Smooth muscle cell (in vitro differentiated cells): ENCODE measurements around the gene TMEM117. TPM values are rescaled to one million over a fixed set of nuclear protein-coding genes. Genes with fewer than 3 reads are reported as not detected.

Experiments
- DNase-seq: peaks from one replicate; lab custom pipeline; 2025; ENCODE audit not compliant: unreplicated experiment; lab: John Stamatoyannopoulos, UW
- H2AFZ ChIP-seq: fragments of 200-600 bp; sonication (generic); 2 replicates; pipeline ENCODE4 v1.6.0; 2016; ENCODE audit warnings: antibody characterized with exemption, low read depth, mild to moderate bottlenecking
- H3F3A ChIP-seq: fragments of 200-600 bp; sonication (generic); 2 replicates; pipeline ENCODE4 v1.6.0; 2017; ENCODE audit warnings: antibody characterized with exemption, low read depth
- H3K27ac ChIP-seq: fragments of 200-600 bp; sonication (generic); 2 replicates; pipeline ENCODE4 v1.5.1; 2016; ENCODE audit warnings: low read depth, mild to moderate bottlenecking
- H3K27me3 ChIP-seq: fragments of 200-600 bp; sonication (generic); 2 replicates; pipeline ENCODE4 v1.6.1; 2016; ENCODE audit warnings: low read depth, mild to moderate bottlenecking
- H3K36me3 ChIP-seq: fragments of 200-600 bp; sonication (generic); 2 replicates; pipeline ENCODE4 v1.5.1; 2016; ENCODE audit warnings: low read depth
- H3K4me1 ChIP-seq: fragments of 200-600 bp; sonication (generic); 2 replicates; pipeline ENCODE4 v1.5.1; 2016; ENCODE audit warnings: low read depth
- H3K4me2 ChIP-seq: fragments of 200-600 bp; sonication (generic); 2 replicates; pipeline ENCODE4 v1.6.0; 2016; ENCODE audit warnings: mild to moderate bottlenecking
- H3K4me3 ChIP-seq: fragments of 200-600 bp; sonication (generic); 2 replicates; pipeline ENCODE4 v1.5.1; 2016; ENCODE audit warnings: mild to moderate bottlenecking
- H3K79me2 ChIP-seq: fragments of 200-600 bp; sonication (generic); 2 replicates; pipeline ENCODE4 v1.6.0; 2016; ENCODE audit warnings: low read depth, mild to moderate bottlenecking
- H3K9ac ChIP-seq: fragments of 200-600 bp; sonication (generic); 2 replicates; pipeline ENCODE4 v1.6.0; 2016; ENCODE audit warnings: low read depth
- H3K9me3 ChIP-seq: fragments of 200-600 bp; sonication (generic); replicated peaks from 2 replicates; pipeline ENCODE4 v1.5.1; 2016; ENCODE audit warnings: low read depth
- H4K20me1 ChIP-seq: fragments of 200-600 bp; sonication (generic); 2 replicates; pipeline ENCODE4 v1.6.0; 2016; ENCODE audit warnings: low read depth
- WGBS: methylation state at CpG from one replicate; pipeline ENCODE4 v1.1.7; 2016; ENCODE audit warnings: low lambda C conversion rate; 5-methylcytosine and 5-hydroxymethylcytosine counted together
- polyA plus RNA-seq: library from polyadenylated mRNA; unstranded; fragments of >200 nt; fragmentation: Nextera tagmentation; extraction: Ambion mirVana; gene quantifications from 2 replicates; pipeline ENCODE4 v1.2.1, GENCODE V29; 2016
- total RNA-seq: library from RNA; depleted of rRNA; stranded (reverse); fragments of >200 nt; gene quantifications from 2 replicates; pipeline ENCODE4 v1.2.3, GENCODE V29; 2014
- TF ChIP-seq, protein P1 (sequence below): fragments of 200-600 bp; sonication (generic); IDR thresholded peaks from 2 replicates; pipeline ENCODE4 v1.5.1; 2017; ENCODE audit warnings: borderline replicate concordance, mild to moderate bottlenecking, antibody characterized with exemption; ENCODE audit not compliant: insufficient read depth, poor library complexity, severe bottlenecking

Gene TMEM117
- total and polyA plus RNA-seq, 2 experiments from 2014 or later = 13.0 to 38.9 TPM

DNA sequence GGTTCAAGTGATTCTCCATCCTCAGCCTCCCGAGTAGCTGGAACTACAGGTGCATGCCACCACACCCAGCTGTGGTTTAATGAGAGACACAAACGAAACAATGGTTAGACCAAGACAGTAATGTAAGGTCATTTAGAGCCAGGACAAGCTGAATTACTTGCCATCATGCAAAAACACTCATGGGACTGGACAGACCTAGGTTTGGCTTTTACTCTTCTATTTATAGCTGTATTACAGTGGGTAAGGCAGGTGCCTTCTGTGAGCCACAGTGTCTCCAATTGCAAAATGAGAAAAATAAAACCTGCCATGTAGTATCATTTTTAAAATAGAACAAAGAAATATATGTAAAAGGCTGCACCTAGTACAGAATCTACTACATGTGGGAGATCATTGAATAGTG lies 527.1 kb downstream of the TMEM117 start:
- Histone ChIP-seq H3K27ac (no peak overlapping the region), H3K4me2 (no peak overlapping the region), H3K27me3 (no peaks in the 10 kb centered on the region), H2AFZ (no peak overlapping the region), H3F3A (no peaks in the 10 kb centered on the region), H3K9me3 (no peaks in the 10 kb centered on the region), H3K4me1 (no peaks in the 10 kb centered on the region), H3K4me3 (no peak overlapping the region), H4K20me1 (no peaks in the 10 kb centered on the region), H3K9ac (no peak overlapping the region), H3K79me2 (no peaks in the 10 kb centered on the region), H3K36me3 (no peaks in the 10 kb centered on the region)
- WGBS = 92% methylated on average over 2 of the region's 2 CpGs
- DNase-seq = no peak
- TF ChIP-seq, protein P1, sequence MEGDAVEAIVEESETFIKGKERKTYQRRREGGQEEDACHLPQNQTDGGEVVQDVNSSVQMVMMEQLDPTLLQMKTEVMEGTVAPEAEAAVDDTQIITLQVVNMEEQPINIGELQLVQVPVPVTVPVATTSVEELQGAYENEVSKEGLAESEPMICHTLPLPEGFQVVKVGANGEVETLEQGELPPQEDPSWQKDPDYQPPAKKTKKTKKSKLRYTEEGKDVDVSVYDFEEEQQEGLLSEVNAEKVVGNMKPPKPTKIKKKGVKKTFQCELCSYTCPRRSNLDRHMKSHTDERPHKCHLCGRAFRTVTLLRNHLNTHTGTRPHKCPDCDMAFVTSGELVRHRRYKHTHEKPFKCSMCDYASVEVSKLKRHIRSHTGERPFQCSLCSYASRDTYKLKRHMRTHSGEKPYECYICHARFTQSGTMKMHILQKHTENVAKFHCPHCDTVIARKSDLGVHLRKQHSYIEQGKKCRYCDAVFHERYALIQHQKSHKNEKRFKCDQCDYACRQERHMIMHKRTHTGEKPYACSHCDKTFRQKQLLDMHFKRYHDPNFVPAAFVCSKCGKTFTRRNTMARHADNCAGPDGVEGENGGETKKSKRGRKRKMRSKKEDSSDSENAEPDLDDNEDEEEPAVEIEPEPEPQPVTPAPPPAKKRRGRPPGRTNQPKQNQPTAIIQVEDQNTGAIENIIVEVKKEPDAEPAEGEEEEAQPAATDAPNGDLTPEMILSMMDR = no peak

DNA sequence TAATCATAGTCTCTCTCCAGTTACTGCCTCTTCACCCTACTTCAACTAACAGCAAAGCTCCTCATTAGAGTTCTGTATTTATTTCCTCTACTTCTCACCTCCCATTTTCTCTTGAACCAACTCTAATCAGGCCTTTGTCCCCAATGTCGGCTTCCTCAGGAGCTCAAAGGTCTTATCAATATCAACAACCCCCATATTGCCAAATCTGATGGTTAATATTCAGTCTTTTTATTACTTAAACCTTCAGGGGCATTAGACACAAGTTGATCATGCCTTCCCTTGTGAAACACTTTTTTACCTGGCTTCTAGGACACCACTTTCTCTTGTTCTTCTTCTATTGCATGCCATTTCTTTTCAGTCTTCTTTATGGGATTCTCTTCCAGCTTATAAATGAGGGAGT lies 531.3 kb downstream of the TMEM117 start:
- Histone ChIP-seq H3K27me3 (no peaks in the 10 kb centered on the region), H3K79me2 (no peaks in the 10 kb centered on the region), H3F3A (no peaks in the 10 kb centered on the region), H3K27ac (no peak overlapping the region), H2AFZ (no peak overlapping the region), H4K20me1 (no peaks in the 10 kb centered on the region), H3K36me3 (no peaks in the 10 kb centered on the region), H3K4me2 (no peak overlapping the region), H3K4me3 (no peak overlapping the region), H3K9me3 (no peaks in the 10 kb centered on the region), H3K9ac (no peak overlapping the region), H3K4me1 (no peaks in the 10 kb centered on the region)
- DNase-seq = no peak
- TF ChIP-seq, protein P1 = no peak
- WGBS = 93% methylated on average over 1 of the region's 1 CpG

DNA sequence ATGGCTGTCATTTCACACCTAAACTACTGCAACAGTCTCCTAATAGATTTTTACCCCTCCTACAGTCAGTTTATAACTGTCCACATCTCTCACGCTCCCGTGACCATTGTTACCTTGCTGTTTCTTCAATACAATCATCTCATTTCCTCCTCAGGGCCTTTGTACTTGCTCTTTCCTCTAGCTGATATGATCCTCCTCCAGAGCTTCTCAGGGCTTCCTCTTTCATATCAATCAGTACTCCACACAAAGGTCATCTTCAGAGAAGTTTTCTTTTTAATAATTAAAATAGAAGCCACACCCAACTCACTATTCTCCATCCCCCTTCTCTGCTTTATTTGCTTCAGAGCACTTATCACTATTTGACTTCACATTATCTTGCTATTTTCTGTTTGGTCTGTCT lies 532.0 kb downstream of the TMEM117 start:
- Histone ChIP-seq H2AFZ (no peak overlapping the region), H3K79me2 (no peaks in the 10 kb centered on the region), H3K36me3 (no peaks in the 10 kb centered on the region), H3K4me1 (no peaks in the 10 kb centered on the region), H3K4me2 (no peak overlapping the region), H3K27ac (no peak overlapping the region), H4K20me1 (no peaks in the 10 kb centered on the region), H3K9me3 (no peaks in the 10 kb centered on the region), H3K9ac (no peak overlapping the region), H3K4me3 (no peak overlapping the region), H3K27me3 (no peaks in the 10 kb centered on the region), H3F3A (no peaks in the 10 kb centered on the region)
- DNase-seq = no peak
- WGBS = 97% methylated on average over 2 of the region's 2 CpGs
- TF ChIP-seq, protein P1 = no peak

DNA sequence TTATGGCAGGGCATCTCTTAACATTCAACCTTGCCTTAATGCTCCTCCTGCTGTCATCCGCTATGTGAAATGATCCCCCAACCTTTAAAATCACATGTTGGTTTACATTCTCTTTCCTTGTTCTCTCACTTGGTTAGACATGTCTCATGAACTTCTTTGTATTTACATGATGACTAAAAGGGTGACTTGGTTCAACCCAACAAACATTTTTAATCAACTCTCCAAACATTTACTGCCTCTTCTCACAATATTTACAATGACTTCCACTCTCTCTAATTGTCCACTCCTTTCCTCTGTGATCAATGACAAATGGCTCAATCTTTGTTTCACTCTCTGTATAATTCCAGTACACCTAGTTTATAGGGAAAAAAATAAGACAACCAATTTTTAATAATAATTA lies 534.1 kb downstream of the TMEM117 start:
- no peaks in the 10 kb centered on the region for H3F3A ChIP-seq
- no peak for DNase-seq
- TF ChIP-seq, protein P1 = no peak
- 96% methylated on average over 1 of the region's 1 CpG for WGBS
- H3K4me3 ChIP-seq = no peak overlapping the region
- H4K20me1 ChIP-seq = no peaks in the 10 kb centered on the region
- no peaks in the 10 kb centered on the region for H3K27me3 ChIP-seq
- no peaks in the 10 kb centered on the region for H3K36me3 ChIP-seq
- H3K27ac ChIP-seq = no peak overlapping the region
- no peak overlapping the region for H3K4me2 ChIP-seq
- H3K79me2 ChIP-seq = no peaks in the 10 kb centered on the region
- no peak overlapping the region for H2AFZ ChIP-seq
- H3K9ac ChIP-seq = no peak overlapping the region
- H3K4me1 ChIP-seq = no peaks in the 10 kb centered on the region
- no peaks in the 10 kb centered on the region for H3K9me3 ChIP-seq
